ENCODE measurements around the gene AOC1.

AOC1 gene

GRCh38 chr7:150835019-150835418, 17.3 kb upstream of the AOC1 start:
- DNase-seq (ENCODE audit: low read depth): no peak

- no peak for DNase-seq (ENCODE audit: low read depth)
Measured at GRCh38 chr7:150835702-150836280, 16.5 kb upstream of the AOC1 start.

GRCh38 chr7:150838965-150839650, 13.2 kb upstream of the AOC1 start:
- no peak for DNase-seq (ENCODE audit: low read depth)

- DNase-seq (ENCODE audit: low read depth): no peak
Measured at GRCh38 chr7:150842018-150842417, 10.3 kb upstream of the AOC1 start.

GRCh38 chr7:150842716-150843115, 9.6 kb upstream of the AOC1 start:
- no peak for DNase-seq (ENCODE audit: low read depth)

- no peak for DNase-seq (ENCODE audit: low read depth)
Measured at GRCh38 chr7:150845421-150845861, 6.9 kb upstream of the AOC1 start.

GRCh38 chr7:150846291-150847115, 5.8 kb upstream of the AOC1 start:
- no peak for DNase-seq (ENCODE audit: low read depth)

- no peak for DNase-seq (ENCODE audit: low read depth)
Measured at GRCh38 chr7:150847536-150847935, 4.8 kb upstream of the AOC1 start.

- DNase-seq (ENCODE audit: low read depth): no peak
Measured at GRCh38 chr7:150848111-150848510, 4.2 kb upstream of the AOC1 start.

- DNase-seq (ENCODE audit: low read depth): no peak
Measured at GRCh38 chr7:150848561-150849115, 3.7 kb upstream of the AOC1 start.

GRCh38 chr7:150849204-150849775, 3.0 kb upstream of the AOC1 start:
- DNase-seq (ENCODE audit: low read depth): no peak

GRCh38 chr7:150850273-150850672, 2.0 kb upstream of the AOC1 start:
- no peak for DNase-seq (ENCODE audit: low read depth)

- DNase-seq (ENCODE audit: low read depth): no peak
Measured at GRCh38 chr7:150851492-150852370, 586 bp upstream of the AOC1 start.

GRCh38 chr7:150854066-150855000, 2.0 kb downstream of the AOC1 start:
- no peak for DNase-seq (ENCODE audit: low read depth)

GRCh38 chr7:150855046-150855445, 2.7 kb downstream of the AOC1 start:
- no peak for DNase-seq (ENCODE audit: low read depth)

GRCh38 chr7:150855476-150856302, 3.4 kb downstream of the AOC1 start:
- DNase-seq (ENCODE audit: low read depth): no peak

- DNase-seq (ENCODE audit: low read depth): no peak
Measured at GRCh38 chr7:150856303-150857275, 4.3 kb downstream of the AOC1 start.

Data from GM04503 (cell line).